SU-DHL-6 (cell line): ENCODE data around the gene RAB40B.

Experiments
- CTCF ChIP-seq: fragments of 200-600 bp; sonication (generic); IDR thresholded peaks from one replicate; pipeline ENCODE4 v1.5.1; 2017; ENCODE audit warnings: antibody characterized with exemption, mild to moderate bottlenecking, low read length, moderate library complexity; ENCODE audit not compliant: insufficient read depth, poor library complexity, severe bottlenecking
- EZH2phosphoT487 ChIP-seq: fragments of 200-600 bp; sonication (generic), shearing (Covaris generic); conservative IDR thresholded peaks from 2 replicates; pipeline ENCODE4 v1.6.1; 2018; ENCODE audit warnings: mild to moderate bottlenecking, antibody characterized with exemption, low read length, moderate library complexity, mixed read lengths

- TF ChIP-seq CTCF = no peak
- no peak for TF ChIP-seq EZH2phosphoT487
Observed at GRCh38 chr17:82722341-82723013, 24.0 kb upstream of the RAB40B start.
